NK-92 (cell line): Measurements from ENCODE around the gene SHISA3.

Source experiments
- DNase-seq: peaks from one replicate; lab custom pipeline; 2025; ENCODE audit not compliant: unreplicated experiment; lab: John Stamatoyannopoulos, UW

The SHISA3 gene

GRCh38 chr4:42442601-42443000 lies 45.3 kb downstream of the SHISA3 start:
- DNase-seq = no peak

GRCh38 chr4:42445038-42445437 lies 47.8 kb downstream of the SHISA3 start:
- no peak for DNase-seq

GRCh38 chr4:42446823-42447222 lies 49.5 kb downstream of the SHISA3 start:
- no peak for DNase-seq
